GM12874 (cell line): ENCODE data around the gene HLA-DPB1.

Source experiments
- CTCF ChIP-seq: IDR thresholded peaks from 2 replicates; pipeline ENCODE4 v1.5.1; 2011; ENCODE audit warnings: low read depth, mild to moderate bottlenecking, control low read depth, low read length, moderate library complexity; ENCODE audit not compliant: insufficient read depth

HLA-DPB1 gene

DNA sequence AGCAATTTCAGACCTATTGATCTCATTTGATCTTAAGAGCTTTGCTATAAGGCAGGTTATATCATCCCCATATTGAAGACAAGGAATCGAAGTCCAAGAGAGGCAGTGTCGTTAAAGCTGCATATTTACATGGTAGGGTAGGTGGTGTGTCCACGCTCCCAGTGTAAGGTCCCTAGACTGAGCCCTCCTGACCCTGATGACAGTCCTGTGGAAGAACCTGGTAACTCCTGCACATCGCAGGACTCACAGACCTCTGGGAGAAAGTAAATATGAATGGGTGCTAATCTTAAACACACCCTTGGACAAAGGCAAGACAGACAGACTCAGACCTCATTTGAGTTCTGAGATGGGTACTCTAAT lies 602 bp upstream of the HLA-DPB1 start:
- TF ChIP-seq CTCF = no peak

DNA sequence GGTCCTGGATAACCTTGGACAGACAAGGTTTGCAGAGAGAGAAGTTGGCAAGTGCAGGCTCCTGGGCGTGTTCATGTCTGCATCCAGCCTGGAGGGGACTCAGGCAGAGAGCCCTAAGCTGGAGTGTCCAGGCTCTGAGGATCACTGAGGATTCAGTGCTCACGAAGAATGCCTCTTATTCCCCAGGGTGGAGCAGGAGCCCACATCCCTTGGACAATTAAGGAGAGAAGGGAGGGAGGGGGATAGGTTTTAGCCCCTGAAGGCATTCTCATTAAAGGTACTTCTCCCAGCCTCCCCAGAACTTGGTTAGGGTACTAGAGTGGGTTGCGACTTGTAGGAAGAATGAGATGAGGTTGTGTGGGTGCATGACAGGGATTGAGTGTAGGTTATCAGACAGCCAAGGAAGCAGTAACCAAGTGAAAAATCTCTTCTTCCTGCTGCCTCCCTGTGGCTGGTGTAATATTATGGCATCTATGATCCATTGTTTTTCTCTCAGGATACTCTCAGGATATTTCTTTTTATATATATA lies 680 bp downstream of the HLA-DPB1 start:
- TF ChIP-seq CTCF = no peak

DNA sequence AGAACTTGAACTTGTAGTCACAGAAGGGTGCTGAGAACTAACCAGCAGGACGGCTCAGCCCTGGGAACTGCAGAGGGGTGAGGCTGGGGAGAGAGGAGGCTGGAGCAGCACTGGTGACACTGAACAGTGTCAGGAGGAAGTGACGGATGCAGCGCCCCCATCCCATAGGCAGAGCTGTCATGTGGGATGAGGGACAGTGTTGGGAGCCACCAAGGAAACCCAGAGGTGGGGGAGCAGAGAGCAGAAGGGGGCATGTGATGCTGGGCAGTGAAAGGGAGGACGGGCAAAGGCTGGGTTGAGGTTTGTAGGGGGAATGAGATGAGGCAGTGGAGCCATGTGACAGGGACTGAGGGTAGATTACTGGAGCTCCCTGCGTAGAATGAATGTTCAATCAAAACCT lies 2.1 kb downstream of the HLA-DPB1 start:
- no peak for TF ChIP-seq CTCF

GRCh38 chr6:33078442-33078841 lies 2.7 kb downstream of the HLA-DPB1 start:
- no peak for TF ChIP-seq CTCF

DNA sequence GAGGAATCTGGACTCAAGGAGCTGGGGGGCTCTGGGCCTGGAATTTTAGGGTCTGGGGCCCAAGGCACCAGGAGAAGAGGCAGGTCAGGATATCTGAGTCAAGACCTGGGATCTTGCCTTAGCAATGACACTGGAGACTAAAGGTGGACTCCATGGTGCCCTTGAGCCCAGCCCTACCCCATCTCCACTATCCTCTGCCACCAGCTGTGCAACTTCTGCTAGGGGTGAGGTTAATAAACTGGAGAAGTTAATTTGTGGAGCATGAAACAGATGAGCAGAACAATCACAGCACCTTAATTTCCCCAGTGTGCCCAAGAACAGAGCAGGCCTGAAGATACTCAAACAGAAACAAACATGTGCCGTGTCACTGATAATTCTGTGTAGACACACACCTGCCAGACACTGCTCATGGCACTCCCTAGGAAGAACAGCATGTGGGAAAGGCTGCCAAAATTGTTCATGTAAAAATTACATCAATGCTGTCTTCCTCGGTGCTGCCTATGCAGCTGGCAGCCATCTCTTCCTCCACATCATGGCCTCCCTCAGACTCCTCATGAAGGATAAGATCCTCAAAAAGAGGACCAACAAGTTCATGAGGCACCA lies 3.2 kb downstream of the HLA-DPB1 start:
- no peak for TF ChIP-seq CTCF

- TF ChIP-seq CTCF = no peak
Observed at GRCh38 chr6:33079580-33079979, 3.8 kb downstream of the HLA-DPB1 start.

- no peak for TF ChIP-seq CTCF
Observed at GRCh38 chr6:33080127-33081089, 4.6 kb downstream of the HLA-DPB1 start.
